B cell (primary cell): ENCODE measurements around the gene TCF7. TPM values are rescaled to one million over a fixed set of nuclear protein-coding genes. Genes with fewer than 3 reads are reported as not detected.

ENCODE experiments used
- ATAC-seq: fragments of 200-7000 bp; cut with Tn5 transposase; one replicate; pipeline ENCODE4 v1.10.0; 2021; ENCODE audit warnings: low read depth, mild to moderate bottlenecking, moderate number of reproducible peaks, moderate library complexity
- CTCF ChIA-PET: fragments of 350-600 bp; sonication (Branson Sonifier 250); formaldehyde crosslinking; loops from one replicate; lab custom pipeline; 2021; ENCODE audit warnings: antibody characterized with exemption, inconsistent platforms; lab: Charles Lee
- POLR2A ChIA-PET: fragments of 350-600 bp; sonication (Branson Sonifier 250); formaldehyde crosslinking; loops from one replicate; lab custom pipeline; 2021; ENCODE audit warnings: antibody characterized with exemption; lab: Charles Lee
- DNase-seq: peaks from one replicate; pipeline ENCODE4 v3.0.0; 2013
- H2AFZ ChIP-seq: 2 replicates; pipeline ENCODE4 v1.6.1; 2012; ENCODE audit warnings: mild to moderate bottlenecking, low read depth, low read length; ENCODE audit not compliant: insufficient read depth, poor library complexity, severe bottlenecking
- H3K27ac ChIP-seq, 2 donors: 1 replicate in 1 of 2; 2 replicates in 1 of 2; pipeline ENCODE4 v1.5.1; 2012 to 2013; ENCODE audit warnings: low read length in 2 of 2, mild to moderate bottlenecking in 2 of 2, moderate library complexity in 1 of 2
- H3K27me3 ChIP-seq, 4 experiments: fragments of 200-600 bp in 1 of 4; sonication (generic) in 1 of 4; replicated peaks in 1 of 4; 1 replicate in 2 of 4; 2 replicates in 2 of 4; pipeline versions ENCODE4 v1.6.1 to v1.7.0; 2013 to 2016; ENCODE audit warnings: low read length in 3 of 4, mild to moderate bottlenecking in 2 of 4, mixed read lengths in 1 of 4, moderate library complexity in 1 of 4; ENCODE audit not compliant: insufficient read depth in 4 of 4, control insufficient read depth in 3 of 4; ENCODE audit errors: control extremely low read depth in 1 of 4
- H3K36me3 ChIP-seq, 2 experiments: replicated peaks in 1 of 2; 1 replicate in 1 of 2; 2 replicates in 1 of 2; pipeline versions ENCODE4 v1.6.1 to v1.7.1; 2013; ENCODE audit warnings: low read length in 1 of 2; ENCODE audit not compliant: insufficient read depth in 2 of 2, control insufficient read depth in 1 of 2; ENCODE audit errors: control extremely low read depth in 1 of 2, extremely low read depth in 1 of 2
- H3K4me1 ChIP-seq, 2 donors: fragments of 200-600 bp in 1 of 2; sonication (generic) in 1 of 2; 1 replicate in 1 of 2; 2 replicates in 1 of 2; pipeline versions ENCODE4 v1.5.1 to v1.6.1; 2013 to 2017; ENCODE audit warnings: low read length in 2 of 2; ENCODE audit not compliant: control insufficient read depth in 2 of 2, insufficient read depth in 2 of 2
- H3K4me2 ChIP-seq: replicated peaks from 2 replicates; pipeline ENCODE3; 2012; ENCODE audit warnings: mild to moderate bottlenecking, low read depth, low read length; ENCODE audit not compliant: poor library complexity, severe bottlenecking
- H3K4me3 ChIP-seq, 5 experiments: fragments of 200-600 bp in 1 of 5; sonication (generic) in 1 of 5; 1 replicate in 3 of 5; 2 replicates in 2 of 5; pipeline versions ENCODE4 v1.5.1 to v1.7.0; 2011 to 2016; ENCODE audit warnings: low read length in 4 of 5, mild to moderate bottlenecking in 4 of 5, low read depth in 2 of 5, control low read depth in 1 of 5, moderate library complexity in 1 of 5; ENCODE audit not compliant: insufficient read depth in 1 of 5; ENCODE audit errors: control extremely low read depth in 1 of 5, extremely low read depth in 1 of 5
- H3K79me2 ChIP-seq: fragments of 200-600 bp; sonication (generic); one replicate; pipeline ENCODE4 v1.6.0; 2016; ENCODE audit warnings: low read length; ENCODE audit not compliant: control insufficient read depth, insufficient read depth
- H3K9ac ChIP-seq: fragments of 200-600 bp; sonication (generic); 2 replicates; pipeline ENCODE4 v1.6.1; 2017; ENCODE audit warnings: mild to moderate bottlenecking, low read length, moderate library complexity
- H3K9me3 ChIP-seq, 3 donors: one replicate each; pipeline versions ENCODE4 v1.6.1 to v1.7.1; 2013; ENCODE audit warnings: low read length in 2 of 3; ENCODE audit not compliant: control insufficient read depth in 2 of 3, insufficient read depth in 1 of 3; ENCODE audit errors: control extremely low read depth in 1 of 3
- H4K20me1 ChIP-seq: 2 replicates; pipeline ENCODE4 v1.6.0; 2012; ENCODE audit warnings: mild to moderate bottlenecking, low read length; ENCODE audit not compliant: insufficient read depth, control insufficient read depth, poor library complexity, severe bottlenecking
- H3K27ac Mint-ChIP-seq: one replicate; pipeline ENCODE4 v1.8.0; 2021; ENCODE audit warnings: mixed read lengths
- H3K27me3 Mint-ChIP-seq: one replicate; pipeline ENCODE4 v1.8.0; 2021; ENCODE audit warnings: mixed read lengths
- H3K4me1 Mint-ChIP-seq: one replicate; pipeline ENCODE4 v1.8.0; 2021; ENCODE audit warnings: mixed read lengths
- H3K4me3 Mint-ChIP-seq: one replicate; pipeline ENCODE4 v1.8.0; 2021; ENCODE audit warnings: mixed read lengths
- H3K9me3 Mint-ChIP-seq: one replicate; pipeline ENCODE4 v1.8.0; 2022; ENCODE audit warnings: mixed read lengths; ENCODE audit not compliant: insufficient read depth
- CTCF ChIP-seq: fragments of 200-600 bp; IDR thresholded peaks from one replicate; pipeline ENCODE4 v1.8.0; 2022; ENCODE audit warnings: antibody characterized with exemption, mild to moderate bottlenecking
- EZH2 ChIP-seq: IDR thresholded peaks from 2 replicates; pipeline ENCODE4 v1.6.1; 2012; ENCODE audit warnings: borderline replicate concordance, low read depth, mild to moderate bottlenecking, moderate library complexity, low read length; ENCODE audit not compliant: insufficient read depth, poor library complexity, severe bottlenecking
- WGBS: methylation state at CpG from one replicate; pipeline ENCODE4 v1.1.5; 2013; ENCODE audit warnings: missing lambda C conversion rate; ENCODE audit not compliant: insufficient coverage; 5-methylcytosine and 5-hydroxymethylcytosine counted together
- intact Hi-C: fragments of 100-400 bp; cut with micrococcal nuclease; formaldehyde crosslinking; loops from one replicate; pipeline ENCODE4 v1.10.0; 2022
- polyA plus RNA-seq: library from polyadenylated mRNA; depleted of rRNA; stranded (reverse); fragments of >200 nt; gene quantifications from 2 replicates; pipeline ENCODE4 v1.2.3, GENCODE V29; 2012
- total RNA-seq, 2 donors: library from RNA; stranded (reverse); fragments of 120-200 nt in 1 of 2; gene quantifications; 1 replicate in 1 of 2; 2 replicates in 1 of 2; pipeline versions ENCODE4 v1.2.3 to v1.2.4, GENCODE V29; 2013 to 2022

TCF7 gene
- total and polyA plus RNA-seq, 2 donors (not counting 1 experiment from before 2014, with no cell fraction given) = 26.8 to 61.1 TPM

DNA sequence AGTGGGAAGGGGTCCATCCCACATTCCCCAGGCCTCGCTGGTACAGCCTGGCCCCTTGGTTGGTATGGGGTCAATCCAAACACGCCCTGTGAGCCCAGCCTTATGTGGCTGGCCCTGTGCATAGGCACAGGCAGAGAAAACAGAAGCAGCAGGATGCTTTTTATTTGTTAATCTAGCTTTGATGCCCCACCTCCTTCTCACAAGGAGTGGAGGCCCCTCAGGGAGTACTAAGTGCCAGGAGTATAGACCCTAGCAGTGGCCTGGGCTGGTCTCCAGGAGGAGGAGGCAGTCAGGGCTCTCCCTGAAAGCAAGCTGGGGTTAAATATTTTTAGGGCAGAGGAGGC is 14.6 kb upstream of the TCF7 start:
- H3K4me3 ChIP-seq = peak overlapping the region in 2 of 5 experiments; percentile 8 to 40
- H3K4me3 Mint-ChIP-seq = peak overlapping the region; percentile 62
- H3K27ac Mint-ChIP-seq = peak overlapping the region; percentile 96

More for the DNA sequence above, 14.6 kb upstream of the TCF7 start:
- intact Hi-C loops = loop anchor here (1.0 kb wide), 5 partner anchors 14 to 126 kb away; partner anchors contain the start of genes PPP2CA, TCF7 and VDAC1
- Histone ChIP-seq H4K20me1 (no peaks in the 10 kb centered on the region), H3K27ac (peak overlapping the region; percentile 76 to 88), H3K4me1 (peaks cover 31 to 46% of the 10 kb centered on the region in 2 donors), H3K27me3 (no peaks in the 10 kb centered on the region), H3K79me2 (no peaks in the 10 kb centered on the region), H3K36me3 (no peaks in the 10 kb centered on the region), H3K9me3 (no peaks in the 10 kb centered on the region), H2AFZ (peak overlapping the region; percentile 51), H3K9ac (peak overlapping the region; percentile 51), H3K4me2 (peak overlapping the region; percentile 72)
- CTCF ChIA-PET = interaction anchor here (0.5 to 8.1 kb wide), 13 partner anchors 10 to 998 kb away, joined by 3 to 149 read pairs (median 4); partner anchors contain the start of gene TCF7
- no peak for TF ChIP-seq EZH2
- no peak for TF ChIP-seq CTCF
- Mint-ChIP-seq H3K27me3 (no peaks in the 10 kb centered on the region), H3K9me3 (no peaks in the 10 kb centered on the region), H3K4me1 (peaks cover 43% of the 10 kb centered on the region)
- POLR2A ChIA-PET = interaction anchor here (0.7 to 2.7 kb wide), 7 partner anchors 19 to 127 kb away, joined by 3 to 16 read pairs (median 5); partner anchors contain the start of gene PPP2CA
- WGBS = 86% methylated on average over 1 of the region's 2 CpGs
- DNase-seq (no peak), ATAC-seq (peak; percentile 10)
